GM18517 (cell line): ENCODE results near the gene APC2.
"Not testable (repeated sequence)": the region's sequence is repeated elsewhere in the genome, so short reads cannot be mapped to it uniquely, and the experiment has no call there.

Source experiments
- ATAC-seq: cut with Tn5 transposase; IDR thresholded peaks from one replicate; pipeline ENCODE4 v1.9.1; 2021; ENCODE audit warnings: mild to moderate bottlenecking, moderate library complexity; ENCODE audit not compliant: unreplicated experiment

APC2 gene

GRCh38 chr19:1412323-1412923 is 37.5 kb upstream of the APC2 start:
- ATAC-seq = no peak

- no peak for ATAC-seq
Observed at GRCh38 chr19:1412995-1413800, 36.7 kb upstream of the APC2 start.

- no peak for ATAC-seq
Observed at GRCh38 chr19:1416014-1416841, 33.7 kb upstream of the APC2 start.

- no peak for ATAC-seq
Observed at GRCh38 chr19:1417145-1417544, 32.8 kb upstream of the APC2 start.

GRCh38 chr19:1417681-1418495 is 32.0 kb upstream of the APC2 start:
- no peak for ATAC-seq

GRCh38 chr19:1418496-1418775 is 31.5 kb upstream of the APC2 start:
- no peak for ATAC-seq

- ATAC-seq = no peak
Observed at GRCh38 chr19:1418951-1419738, 30.8 kb upstream of the APC2 start.

- ATAC-seq = not testable (repeated sequence)
Observed at GRCh38 chr19:1420085-1420484, 29.8 kb upstream of the APC2 start.

GRCh38 chr19:1420590-1420989 is 29.3 kb upstream of the APC2 start:
- ATAC-seq = no peak

- no peak for ATAC-seq
Observed at GRCh38 chr19:1421218-1421957, 28.5 kb upstream of the APC2 start.

- ATAC-seq = no peak
Observed at GRCh38 chr19:1421958-1422305, 28.0 kb upstream of the APC2 start.

GRCh38 chr19:1422360-1422759 is 27.6 kb upstream of the APC2 start:
- ATAC-seq = no peak

- ATAC-seq = no peak
Observed at GRCh38 chr19:1422943-1423342, 27.0 kb upstream of the APC2 start.

GRCh38 chr19:1423436-1424191 is 26.3 kb upstream of the APC2 start:
- ATAC-seq = no peak

GRCh38 chr19:1424192-1424955 is 25.5 kb upstream of the APC2 start:
- ATAC-seq = no peak

- no peak for ATAC-seq
Observed at GRCh38 chr19:1425102-1425837, 24.7 kb upstream of the APC2 start.

GRCh38 chr19:1425902-1426301 is 24.0 kb upstream of the APC2 start:
- ATAC-seq = no peak

GRCh38 chr19:1426736-1427135 is 23.2 kb upstream of the APC2 start:
- ATAC-seq = no peak
